ENCODE measurements around the gene ACKR2.
A peak's percentile ranks its signal among the peaks of the same experiment; 100 is the strongest.

Gene ACKR2

DNA sequence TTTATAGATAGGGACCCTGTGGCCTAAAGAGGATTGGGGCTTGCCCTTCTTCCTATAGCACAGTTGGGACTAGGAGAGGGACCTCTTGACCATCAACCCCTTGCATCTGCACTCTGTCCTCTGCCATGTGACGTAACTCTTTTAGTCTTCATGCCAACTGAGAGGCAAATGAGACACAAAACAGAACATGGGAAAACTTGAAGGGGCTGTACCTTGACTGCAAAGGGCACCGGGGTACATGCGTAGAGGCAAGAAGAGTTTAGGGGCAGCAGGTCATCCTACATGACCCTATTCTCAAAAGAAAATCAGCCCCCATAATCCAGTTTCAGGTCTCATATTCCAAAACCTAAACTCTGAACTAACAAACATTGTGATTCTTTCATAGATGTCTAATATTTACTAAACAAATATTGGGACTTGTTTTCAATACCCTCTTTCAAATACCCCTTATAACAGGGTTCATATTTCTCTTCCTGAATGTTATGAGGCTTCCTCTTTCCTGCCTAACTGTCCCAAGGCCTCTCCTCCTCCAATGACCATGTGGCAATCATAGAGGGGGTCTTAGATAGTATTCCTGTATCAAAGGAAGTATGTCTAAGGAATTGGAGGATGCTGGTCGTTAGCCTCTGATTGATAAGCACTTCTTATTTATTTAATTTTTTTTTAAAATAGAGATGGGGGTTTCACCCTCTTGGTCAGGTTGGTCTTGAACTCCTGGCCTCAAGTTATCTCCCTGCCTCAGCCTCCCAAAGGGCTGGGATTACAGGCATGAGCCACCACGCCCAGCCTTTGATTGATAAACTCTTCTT is 20.6 kb downstream of the ACKR2 start:
- DNase-seq (ENCODE audit: low read depth) = no peak

DNA sequence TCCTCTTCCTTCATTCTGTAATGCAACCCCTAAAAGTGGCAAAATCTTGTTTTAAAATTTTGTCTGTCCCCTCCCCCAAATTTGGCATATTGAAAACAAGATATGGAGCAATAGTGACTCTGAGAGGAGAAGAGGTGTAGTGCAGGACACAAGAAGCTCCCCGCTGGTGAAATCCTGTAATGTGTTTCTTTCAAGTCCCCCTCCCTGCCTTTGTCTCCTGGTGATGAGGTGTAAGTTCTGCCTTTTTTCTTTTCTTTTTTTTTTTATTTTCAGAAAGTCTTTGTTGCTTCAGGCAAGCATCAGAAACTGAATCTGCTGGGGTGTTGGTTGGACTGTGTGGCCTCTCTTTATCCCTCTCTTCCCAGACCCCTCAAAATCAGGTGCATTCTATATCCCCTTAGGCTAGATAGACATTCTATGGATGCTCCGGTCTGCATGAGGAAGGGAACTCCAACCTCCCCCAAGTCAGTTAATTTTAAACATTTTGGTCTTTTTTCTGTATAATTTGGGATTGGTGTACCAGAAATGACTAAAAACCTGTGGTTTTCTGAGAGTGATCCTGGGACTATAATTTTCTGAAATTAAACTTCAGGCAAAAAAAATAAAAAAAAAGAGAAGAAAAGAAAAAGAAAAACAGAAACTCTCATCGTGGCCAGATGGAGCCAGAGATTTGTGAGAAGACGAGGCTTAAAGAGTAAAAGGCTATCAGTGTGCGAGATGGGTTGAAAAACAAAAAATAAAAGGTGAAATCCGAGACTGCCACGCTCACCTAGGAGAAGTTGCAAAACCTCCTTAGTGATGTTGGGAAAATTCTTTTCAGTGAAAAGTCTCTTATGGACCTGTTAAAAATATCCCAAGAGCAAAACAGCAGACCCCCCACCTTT is 21.4 kb downstream of the ACKR2 start:
- peak; percentile 47 for DNase-seq (ENCODE audit: low read depth)

DNA sequence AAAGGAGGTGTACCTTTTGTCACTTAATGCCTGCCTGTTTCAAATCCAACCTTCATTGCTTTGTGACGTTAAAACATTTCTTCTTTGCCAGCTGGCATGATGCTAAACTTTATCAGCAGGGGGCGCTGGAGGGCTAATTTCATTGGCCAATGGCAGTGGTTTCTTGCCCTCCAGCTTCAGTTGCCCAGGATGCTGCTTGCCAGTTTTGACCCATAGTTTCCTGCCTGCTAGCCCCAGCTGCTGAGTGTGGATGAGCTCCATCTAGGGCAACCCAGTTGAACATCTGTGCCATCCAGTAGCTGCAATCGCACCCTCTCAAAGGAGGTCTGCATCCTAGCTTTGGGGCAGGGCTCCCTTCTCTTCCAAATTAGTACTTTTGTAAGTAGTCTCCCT is 22.1 kb downstream of the ACKR2 start:
- peak; percentile 38 for DNase-seq (ENCODE audit: low read depth)

DNA sequence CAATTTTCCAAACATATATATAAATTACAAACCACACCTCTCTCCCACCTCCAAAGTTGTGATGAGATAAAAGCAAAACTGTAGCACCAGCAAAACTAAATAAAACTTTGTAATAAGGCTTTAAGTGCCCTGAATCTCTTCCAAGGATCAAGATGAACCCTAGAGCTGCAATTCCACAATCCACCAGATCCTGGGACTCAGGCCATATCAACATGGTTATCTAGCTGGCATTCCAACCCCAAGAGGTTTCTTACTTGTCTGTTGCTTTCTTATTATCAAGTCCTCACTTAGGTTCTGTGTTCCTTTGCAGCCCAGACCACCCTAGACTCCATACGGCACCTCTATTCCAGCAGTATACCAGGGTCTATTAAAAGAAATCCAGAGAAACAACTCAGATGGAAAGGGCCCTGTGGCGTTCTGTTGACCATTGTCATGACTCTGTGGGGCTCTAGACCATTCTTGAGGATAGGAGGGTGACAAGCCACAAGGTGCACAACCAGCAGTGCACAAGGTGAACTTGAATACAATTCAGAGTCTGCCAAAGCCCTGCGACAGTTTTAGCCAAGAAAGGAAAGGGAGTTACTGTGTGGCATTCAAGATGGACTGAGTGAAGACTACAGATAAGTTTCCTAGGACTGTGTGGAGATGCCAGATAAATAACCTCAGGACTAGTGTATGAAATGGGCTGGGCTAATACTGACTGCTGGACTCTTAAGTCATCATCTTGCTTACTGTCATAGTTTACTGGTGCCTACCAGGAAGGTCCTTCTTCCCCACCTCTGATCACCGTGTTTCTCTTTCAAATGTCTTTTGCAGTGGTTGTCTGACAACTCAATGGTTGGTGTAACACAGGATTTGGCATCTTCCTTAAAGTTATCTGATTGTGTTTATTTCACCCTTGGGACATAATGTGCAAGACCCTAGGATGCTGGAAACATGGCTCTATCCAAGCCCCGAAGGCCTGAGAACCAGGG is 27.2 kb downstream of the ACKR2 start:
- no peak for DNase-seq (ENCODE audit: low read depth)

DNA sequence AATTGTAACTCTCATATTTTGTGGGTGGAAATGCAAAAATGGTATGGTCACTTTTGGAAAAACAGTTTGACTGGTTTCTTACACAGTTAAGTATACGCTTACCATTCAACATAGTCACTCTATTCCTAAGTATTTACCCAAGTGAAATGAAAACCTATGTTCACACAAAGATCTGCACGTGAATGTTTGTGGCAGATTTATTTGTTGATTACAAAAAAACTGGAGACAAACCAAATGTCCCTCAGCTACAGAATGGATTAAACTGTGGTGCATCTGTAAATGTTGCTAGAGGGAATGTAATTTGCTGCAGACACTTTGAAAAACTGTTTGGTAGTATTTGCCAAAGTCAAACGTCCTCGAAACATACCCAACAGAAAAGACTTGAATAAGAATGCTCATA is 29.3 kb downstream of the ACKR2 start:
- DNase-seq (ENCODE audit: low read depth) = no peak

DNA sequence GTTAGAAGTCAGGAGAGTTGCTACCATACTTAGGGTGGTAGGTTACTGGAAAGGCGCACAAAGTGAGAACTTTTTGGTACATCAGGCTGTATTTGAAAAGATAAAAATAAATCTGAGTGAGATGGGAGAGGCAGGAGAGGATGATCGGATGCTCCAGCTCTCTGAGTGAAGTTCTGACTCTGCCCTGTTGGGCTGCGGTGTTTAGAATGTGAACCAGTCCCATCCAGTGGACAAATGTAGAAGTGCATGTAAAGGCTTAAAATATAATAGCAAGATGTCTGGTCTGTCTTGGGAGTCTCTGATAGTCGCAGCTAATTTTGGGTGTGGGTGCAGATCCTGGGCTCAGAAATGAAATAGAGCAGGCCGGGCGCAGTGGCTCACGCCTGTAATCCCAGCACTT is 30.4 kb downstream of the ACKR2 start:
- DNase-seq (ENCODE audit: low read depth) = peak; percentile 55

DNA sequence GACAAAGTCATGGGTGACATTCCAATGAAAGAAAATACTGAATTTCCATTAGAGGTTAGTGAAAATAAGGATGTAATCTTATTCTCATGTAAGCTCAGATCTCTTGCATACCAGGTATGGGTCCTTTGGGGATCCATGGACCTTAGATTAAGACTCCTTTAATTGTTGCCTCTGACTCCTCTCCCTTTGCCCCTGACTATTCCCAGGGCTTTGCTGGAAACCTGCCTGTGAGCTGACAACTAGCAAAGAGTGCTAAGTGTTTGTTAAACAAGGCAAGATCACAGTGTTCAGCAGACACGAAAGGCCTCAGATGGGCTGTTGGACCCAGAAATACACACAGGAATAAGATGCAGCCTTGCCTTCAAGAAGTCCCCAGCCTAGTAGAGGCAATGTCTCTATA is 32.1 kb downstream of the ACKR2 start:
- DNase-seq (ENCODE audit: low read depth) = no peak

DNA sequence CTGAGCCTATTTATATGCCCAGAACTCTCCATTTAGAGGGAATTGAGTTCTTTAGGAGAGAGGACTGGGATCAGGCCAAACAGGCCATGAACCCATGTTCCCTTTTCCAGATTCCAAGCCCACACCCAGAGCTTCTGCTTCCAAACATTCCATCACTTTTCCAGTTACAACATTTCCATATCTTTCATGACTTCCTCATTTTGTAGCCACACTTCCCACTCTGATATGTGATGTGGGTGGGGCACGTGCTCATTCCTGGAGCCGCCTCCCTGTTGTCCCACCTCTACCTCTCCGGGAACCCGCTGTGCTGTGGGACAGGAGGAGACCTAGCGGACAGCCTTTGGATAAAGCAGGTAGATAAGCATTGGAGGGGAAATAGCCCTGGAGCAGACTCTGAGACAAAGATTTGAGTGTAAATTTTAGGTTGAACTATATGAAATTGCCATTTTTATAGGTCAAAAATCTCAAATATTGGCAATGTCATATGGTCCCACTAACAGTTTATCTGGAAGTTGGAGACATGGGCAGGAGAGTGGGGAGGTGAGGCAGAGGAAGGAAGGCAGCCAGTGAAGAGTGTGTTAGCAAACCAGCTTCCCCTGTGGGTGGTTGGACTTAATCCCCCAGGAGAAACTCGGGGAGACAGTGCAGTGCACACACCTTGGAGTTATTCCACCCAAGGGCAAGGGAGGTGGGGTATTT is 34.6 kb downstream of the ACKR2 start:
- DNase-seq (ENCODE audit: low read depth) = no peak

DNA sequence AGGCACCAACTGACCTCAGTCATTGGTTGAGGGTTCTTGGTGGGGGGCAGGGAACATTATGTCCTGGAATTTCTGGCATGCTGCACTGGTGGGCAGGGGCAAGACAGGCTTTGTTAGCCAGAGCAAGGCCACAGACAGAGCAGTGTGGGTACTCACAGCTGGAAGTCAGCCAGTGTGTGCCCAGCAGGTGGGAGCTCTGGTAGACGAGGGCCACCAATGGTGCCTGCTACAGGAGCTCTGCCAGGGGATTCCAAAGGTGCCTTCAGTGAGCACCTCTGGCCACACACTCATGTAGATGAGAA is 35.1 kb downstream of the ACKR2 start:
- no peak for DNase-seq (ENCODE audit: low read depth)

DNA sequence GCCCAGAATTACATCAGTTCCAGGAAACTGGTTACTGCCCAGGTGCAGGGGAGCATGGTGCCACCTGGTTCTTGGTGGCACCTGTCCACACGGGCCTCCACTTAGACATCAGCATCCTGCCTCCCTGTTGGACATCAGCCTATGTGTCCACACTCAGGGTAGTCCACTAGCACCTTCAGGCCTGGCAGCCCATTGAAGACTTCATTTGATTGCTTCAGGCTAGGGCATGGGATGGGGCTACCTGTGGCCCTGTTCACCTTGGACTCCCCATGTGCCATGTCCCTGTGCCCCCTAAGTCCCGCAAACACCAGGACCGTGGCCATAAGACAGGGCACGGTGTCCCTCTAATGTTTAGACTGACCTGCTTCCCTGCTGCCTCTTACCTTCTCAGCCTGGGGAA is 35.6 kb downstream of the ACKR2 start:
- DNase-seq (ENCODE audit: low read depth) = no peak

DNA sequence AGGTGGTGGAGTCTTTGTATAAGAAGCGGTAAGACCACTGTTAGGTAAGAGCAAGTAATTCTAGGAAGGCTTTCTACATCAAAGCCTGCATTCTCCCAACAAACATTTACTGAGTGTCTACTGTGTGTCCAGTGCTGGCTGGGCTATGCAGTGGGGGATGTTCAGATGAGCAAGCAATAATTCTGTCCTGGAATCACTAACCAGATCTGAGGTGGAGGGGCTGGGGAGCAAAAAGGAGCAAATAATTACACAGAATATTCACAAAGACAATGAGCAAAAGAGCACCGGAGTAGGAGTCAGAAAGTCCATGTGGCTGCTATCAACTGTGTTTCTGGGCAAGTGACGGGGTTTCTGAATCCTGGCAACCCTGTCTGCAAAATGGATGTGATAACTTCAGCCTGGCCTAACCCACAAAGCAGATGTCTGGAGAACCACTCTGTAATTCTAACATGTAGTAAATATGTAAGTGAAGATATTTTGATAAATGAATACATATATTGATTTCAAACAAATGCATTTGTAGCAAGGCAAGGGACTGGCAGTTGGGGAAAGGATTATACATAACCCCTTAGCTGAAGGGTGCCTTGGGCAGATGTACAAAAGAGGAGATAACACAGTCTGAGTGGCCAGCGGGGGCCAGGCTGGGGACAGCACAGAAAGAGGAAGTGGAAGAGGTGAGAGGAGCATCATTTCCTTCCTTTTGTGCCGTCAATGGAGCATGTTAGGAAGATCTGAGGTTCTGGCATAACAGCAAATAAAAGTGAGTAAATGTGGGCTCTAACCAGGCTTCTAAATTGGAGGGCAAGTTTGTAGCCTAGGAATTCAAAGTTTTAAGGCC is 37.7 kb downstream of the ACKR2 start:
- DNase-seq (ENCODE audit: low read depth) = no peak

DNA sequence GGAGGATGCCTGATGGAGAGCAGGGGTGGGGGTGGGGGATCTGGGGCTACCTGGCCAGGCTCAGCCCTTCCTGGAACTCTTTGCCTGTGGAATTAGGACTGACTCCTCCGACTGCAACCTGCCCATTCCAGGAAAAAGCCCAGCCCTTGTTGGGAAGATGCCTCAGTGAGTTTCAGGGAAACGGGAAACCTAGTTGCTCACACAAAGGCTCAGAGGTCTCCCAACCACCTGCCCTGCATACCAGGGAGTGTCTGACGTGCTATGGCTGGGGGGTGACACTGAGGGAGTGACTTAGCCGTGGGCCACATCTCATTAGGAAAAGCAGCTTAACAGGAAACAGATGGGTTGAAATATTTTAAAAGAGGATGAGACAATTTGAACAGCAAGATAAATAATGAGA is 38.5 kb downstream of the ACKR2 start:
- DNase-seq (ENCODE audit: low read depth) = no peak

DNA sequence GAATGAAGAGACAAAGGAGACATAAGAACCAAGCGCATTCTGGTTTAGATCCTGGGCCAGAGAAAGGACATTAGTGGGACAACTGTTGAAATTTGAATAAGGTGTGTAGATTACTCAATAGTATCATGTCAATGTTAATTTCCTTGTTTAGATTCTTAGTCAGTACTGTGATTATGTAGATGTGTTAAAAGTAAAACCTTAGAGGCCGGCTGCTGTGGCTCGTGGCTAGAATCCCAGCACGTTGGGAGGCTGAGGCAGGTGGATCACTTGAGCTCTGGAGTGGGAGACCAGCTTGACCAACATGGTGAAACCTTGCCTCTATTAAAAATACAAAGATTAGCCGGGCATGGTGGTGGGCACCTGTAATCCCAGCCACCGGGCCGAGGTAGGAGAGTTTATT is 39.8 kb downstream of the ACKR2 start:
- no peak for DNase-seq (ENCODE audit: low read depth)

DNA sequence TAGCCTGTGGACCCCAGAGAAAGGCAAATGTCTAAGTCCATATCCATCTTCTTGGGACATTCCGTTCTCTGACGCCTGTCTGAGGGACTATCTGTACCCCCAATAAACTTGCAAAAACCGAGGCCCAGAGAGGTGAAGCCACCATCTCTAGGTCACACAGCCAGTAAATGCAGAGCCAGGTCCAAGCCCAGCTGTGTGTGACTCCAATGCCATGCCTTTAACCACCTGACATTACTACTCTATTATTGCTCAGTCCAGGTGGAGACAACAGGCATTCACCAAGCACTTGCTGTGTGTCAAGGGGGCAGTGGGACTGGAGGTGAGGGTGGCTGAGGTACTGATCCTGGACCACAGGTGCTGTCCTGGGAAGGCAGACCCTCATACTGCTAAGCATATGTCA is 41.0 kb downstream of the ACKR2 start:
- DNase-seq (ENCODE audit: low read depth) = no peak

DNA sequence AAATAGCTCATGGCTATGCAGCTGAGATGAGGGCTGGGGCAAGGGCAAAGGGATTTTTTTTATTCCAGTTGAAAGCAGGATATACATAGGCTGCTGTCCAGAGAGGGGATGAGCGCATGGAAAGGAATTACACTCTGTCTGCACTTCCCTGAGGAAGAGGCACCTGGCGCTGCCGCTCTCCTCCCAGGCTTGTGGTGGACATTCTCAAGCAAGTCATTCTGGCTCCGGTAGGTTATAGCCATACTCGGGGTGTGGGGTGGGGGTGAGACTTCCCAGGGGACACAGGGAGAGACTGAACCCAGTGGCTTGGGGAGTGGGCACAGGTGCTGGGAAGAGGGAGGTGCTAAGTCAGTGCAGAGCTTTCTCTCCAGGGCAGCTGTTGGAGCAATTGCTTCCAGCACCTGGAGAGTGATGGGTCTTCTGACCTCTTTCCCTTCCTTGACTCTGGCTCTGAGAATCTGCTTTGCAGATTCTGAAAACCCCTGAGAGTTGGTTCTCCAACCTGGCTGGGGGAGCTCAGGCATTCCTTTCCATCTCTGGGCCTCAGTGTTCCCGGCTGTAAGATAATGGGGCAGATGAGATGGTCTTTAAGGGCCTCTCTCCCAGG is 42.1 kb downstream of the ACKR2 start:
- no peak for DNase-seq (ENCODE audit: low read depth)

DNA sequence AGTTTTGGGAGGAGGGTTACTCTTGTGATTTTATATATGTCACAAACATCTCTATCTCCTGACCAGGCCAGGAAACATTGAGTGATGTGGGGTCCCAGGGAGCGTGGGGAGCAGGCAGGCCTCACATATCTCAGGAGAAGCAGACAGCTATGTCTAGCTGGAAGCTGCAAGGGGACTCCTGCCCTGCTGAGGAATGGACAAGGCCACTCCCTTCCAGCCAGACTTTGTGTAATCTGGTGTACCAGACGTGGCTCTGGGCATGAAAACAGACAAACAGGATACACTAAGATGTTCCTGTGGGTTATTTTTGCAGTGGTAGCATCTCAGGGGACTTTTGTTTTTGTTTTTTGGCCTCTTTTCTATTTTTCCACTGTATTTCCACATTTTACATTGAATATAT is 43.2 kb downstream of the ACKR2 start:
- no peak for DNase-seq (ENCODE audit: low read depth)

DNA sequence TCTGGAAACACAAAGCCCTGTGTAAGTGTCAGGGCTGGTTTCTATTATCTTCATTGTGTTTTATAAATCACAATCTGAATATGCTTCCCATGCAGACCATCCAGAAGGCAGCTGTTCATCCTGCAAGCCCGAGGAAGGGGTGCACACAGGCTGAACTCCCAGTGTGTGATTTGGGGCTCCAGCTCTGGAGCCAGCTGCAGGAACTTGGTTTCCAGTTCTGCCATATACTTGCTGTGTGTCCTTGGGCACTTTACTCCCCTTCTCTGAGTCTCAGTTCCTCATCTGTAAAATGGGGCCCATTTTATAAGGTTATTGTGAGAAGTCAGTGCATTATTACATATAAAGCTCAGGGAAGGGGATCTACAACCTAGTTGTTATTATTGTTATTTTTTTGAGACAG is 43.8 kb downstream of the ACKR2 start:
- no peak for DNase-seq (ENCODE audit: low read depth)

DNA sequence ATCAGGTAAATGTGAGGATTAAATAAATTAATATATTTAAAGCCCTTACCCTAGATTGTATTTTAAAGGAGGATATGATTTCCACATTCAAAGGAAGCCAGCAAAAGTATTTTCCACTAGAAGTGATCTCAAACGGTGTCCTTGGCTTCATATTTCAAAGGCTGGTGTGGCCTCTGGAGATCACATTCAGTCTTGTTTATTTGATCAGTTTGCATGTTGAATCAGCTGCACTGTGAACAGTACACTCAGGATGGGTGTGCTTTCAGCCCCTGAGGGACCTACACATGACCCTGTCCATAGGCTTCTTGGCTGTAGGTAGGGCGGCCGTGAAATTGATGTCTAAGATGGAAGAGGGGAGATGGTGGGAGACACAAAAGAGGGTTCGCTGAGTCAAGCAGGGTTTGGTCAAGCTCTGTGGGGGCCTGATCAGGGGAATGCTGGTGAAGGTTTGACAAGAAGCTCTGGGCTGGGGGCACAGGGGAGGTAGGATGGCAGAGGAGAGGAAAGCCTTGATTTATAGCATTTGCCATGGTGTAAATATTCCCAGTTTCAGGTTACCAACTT is 44.6 kb downstream of the ACKR2 start:
- no peak for DNase-seq (ENCODE audit: low read depth)

DNA sequence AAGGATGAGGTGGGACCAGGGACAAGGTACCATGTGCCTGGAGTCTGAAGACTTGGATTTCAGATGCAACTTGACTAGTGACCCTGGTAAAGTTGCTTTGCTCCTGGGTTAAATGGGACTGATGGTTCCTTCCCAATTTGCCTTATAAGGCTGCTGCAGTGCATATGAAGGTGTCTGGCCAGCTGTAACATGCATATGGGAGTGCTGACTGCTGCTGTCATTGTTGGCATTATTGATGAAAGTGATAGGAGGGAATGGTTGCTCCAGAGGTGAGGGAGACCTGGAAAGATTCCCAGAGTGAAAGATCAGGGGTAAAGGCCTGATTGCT is 45.9 kb downstream of the ACKR2 start:
- DNase-seq (ENCODE audit: low read depth) = no peak
